HepG2 (cell line): ENCODE data around the gene ABI2.

Experiments used
- BATF2 ChIP-seq: sonication (generic); formaldehyde crosslinking; IDR thresholded peaks from 2 replicates; pipeline ENCODE4 v1.8.0; 2022; ENCODE audit warnings: mild to moderate bottlenecking, missing genetic modification reagents, moderate library complexity
- CREB1 ChIP-seq, 2 experiments: fragments of 450-650 bp in 1 of 2; IDR thresholded peaks; 2 replicates each; pipeline ENCODE4 v1.6.1; 2016 to 2017; ENCODE audit warnings: control low read depth in 1 of 2, mild to moderate bottlenecking in 1 of 2, missing compliant biosample characterization in 1 of 2, missing genetic modification characterization in 1 of 2
- EP300 ChIP-seq, 3 experiments: sonication (generic) in 1 of 3; formaldehyde crosslinking in 1 of 3; IDR thresholded peaks; 2 replicates each; pipeline versions ENCODE4 v1.5.1 to v1.6.1; 2011 to 2020; ENCODE audit warnings: low read depth in 2 of 3, low read length in 2 of 3, borderline replicate concordance in 1 of 3, improper control_type of control experiment in 1 of 3, mild to moderate bottlenecking in 1 of 3, missing genetic modification reagents in 1 of 3, moderate library complexity in 1 of 3
- PRPF4 ChIP-seq: fragments of 200-400 bp; formaldehyde crosslinking; IDR thresholded peaks from 2 replicates; pipeline ENCODE4 v1.6.1; 2016; ENCODE audit warnings: low read length, low read depth; ENCODE audit not compliant: poor library complexity, severe bottlenecking
- SUZ12 ChIP-seq: fragments of 150-350 bp; IDR thresholded peaks from 2 replicates; pipeline ENCODE4 v1.6.1; 2014; ENCODE audit warnings: low read depth, low read length
- TCF7L2 ChIP-seq: IDR thresholded peaks from 2 replicates; pipeline ENCODE4 v1.6.1; 2011; ENCODE audit warnings: mild to moderate bottlenecking, low read depth, low read length, moderate library complexity
- ZNF292 ChIP-seq: sonication (generic); formaldehyde crosslinking; IDR thresholded peaks from 2 replicates; pipeline ENCODE4 v1.8.1; 2022; ENCODE audit warnings: mild to moderate bottlenecking, low read depth, missing genetic modification reagents, borderline replicate concordance

DNA sequence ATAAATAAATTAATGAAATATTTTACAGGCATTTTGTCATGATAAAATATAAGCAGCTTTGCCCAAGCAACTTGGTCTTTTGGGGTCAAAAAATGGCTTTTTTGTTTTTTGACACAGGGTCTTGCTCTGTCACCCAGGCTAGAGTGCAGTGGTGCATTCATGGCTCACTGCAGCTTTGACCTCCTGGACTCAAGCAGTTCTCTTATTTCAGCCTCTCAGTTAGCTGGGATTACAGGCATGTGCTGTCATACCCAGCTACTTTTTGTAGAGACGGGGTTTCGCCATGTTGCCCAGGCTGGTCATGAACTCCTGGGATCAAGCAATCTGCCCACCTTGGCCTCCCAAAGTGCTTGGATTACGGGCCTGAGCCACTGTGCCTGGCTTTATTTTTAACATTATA lies 51.0 kb downstream of the ABI2 start:
- TF ChIP-seq EP300 (IDR thresholded peaks at IDR 0.05; ENCODE audit: low read depth in 2 of 2, low read length in 2 of 2) (no peak), EP300 (CRISPR knock-in tag; IDR thresholded peaks at IDR 0.05; ENCODE audit: borderline replicate concordance) (no peak), BATF2 (CRISPR knock-in tag) (no peak), ZNF292 (0 out of 2 replicates have a peak, but pooled peaks have one; percentile 36), PRPF4 (no peak), CREB1 (IDR thresholded peaks at IDR 0.05) (no peak), CREB1 (CRISPR knock-in tag; IDR thresholded peaks at IDR 0.05) (no peak), TCF7L2 (no peak), SUZ12 (no peak)
